GM12801 (cell line): ENCODE measurements around the gene SLC38A10.

Experiments
- TF ChIP-seq, protein P1 (sequence below): IDR thresholded peaks from one replicate; pipeline ENCODE4 v1.5.1; 2011; ENCODE audit warnings: control low read depth; ENCODE audit not compliant: insufficient read length; ENCODE audit errors: extremely low read depth

The SLC38A10 gene

DNA sequence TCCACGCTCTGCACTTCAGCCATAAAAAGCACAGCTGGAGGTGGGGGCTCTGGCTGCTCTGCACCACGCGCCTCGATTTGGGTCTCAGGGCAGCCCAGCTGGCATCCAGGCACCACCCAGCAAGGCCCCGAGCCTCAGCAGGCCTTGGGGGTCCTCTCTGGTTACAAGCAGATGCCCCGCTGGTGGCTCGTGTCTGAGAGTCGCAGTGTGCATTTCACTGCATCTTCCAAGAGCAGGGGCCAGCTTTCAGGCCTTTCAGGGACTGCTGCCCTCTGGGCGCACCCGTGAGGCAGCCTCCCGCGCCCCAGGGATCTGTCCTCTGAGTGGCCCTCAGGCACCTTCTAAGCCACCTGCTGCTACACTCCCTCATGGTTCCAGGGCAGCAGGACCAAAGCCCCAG, 30.5 kb downstream of the SLC38A10 start:
- TF ChIP-seq, protein P1, sequence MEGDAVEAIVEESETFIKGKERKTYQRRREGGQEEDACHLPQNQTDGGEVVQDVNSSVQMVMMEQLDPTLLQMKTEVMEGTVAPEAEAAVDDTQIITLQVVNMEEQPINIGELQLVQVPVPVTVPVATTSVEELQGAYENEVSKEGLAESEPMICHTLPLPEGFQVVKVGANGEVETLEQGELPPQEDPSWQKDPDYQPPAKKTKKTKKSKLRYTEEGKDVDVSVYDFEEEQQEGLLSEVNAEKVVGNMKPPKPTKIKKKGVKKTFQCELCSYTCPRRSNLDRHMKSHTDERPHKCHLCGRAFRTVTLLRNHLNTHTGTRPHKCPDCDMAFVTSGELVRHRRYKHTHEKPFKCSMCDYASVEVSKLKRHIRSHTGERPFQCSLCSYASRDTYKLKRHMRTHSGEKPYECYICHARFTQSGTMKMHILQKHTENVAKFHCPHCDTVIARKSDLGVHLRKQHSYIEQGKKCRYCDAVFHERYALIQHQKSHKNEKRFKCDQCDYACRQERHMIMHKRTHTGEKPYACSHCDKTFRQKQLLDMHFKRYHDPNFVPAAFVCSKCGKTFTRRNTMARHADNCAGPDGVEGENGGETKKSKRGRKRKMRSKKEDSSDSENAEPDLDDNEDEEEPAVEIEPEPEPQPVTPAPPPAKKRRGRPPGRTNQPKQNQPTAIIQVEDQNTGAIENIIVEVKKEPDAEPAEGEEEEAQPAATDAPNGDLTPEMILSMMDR: no peak

DNA sequence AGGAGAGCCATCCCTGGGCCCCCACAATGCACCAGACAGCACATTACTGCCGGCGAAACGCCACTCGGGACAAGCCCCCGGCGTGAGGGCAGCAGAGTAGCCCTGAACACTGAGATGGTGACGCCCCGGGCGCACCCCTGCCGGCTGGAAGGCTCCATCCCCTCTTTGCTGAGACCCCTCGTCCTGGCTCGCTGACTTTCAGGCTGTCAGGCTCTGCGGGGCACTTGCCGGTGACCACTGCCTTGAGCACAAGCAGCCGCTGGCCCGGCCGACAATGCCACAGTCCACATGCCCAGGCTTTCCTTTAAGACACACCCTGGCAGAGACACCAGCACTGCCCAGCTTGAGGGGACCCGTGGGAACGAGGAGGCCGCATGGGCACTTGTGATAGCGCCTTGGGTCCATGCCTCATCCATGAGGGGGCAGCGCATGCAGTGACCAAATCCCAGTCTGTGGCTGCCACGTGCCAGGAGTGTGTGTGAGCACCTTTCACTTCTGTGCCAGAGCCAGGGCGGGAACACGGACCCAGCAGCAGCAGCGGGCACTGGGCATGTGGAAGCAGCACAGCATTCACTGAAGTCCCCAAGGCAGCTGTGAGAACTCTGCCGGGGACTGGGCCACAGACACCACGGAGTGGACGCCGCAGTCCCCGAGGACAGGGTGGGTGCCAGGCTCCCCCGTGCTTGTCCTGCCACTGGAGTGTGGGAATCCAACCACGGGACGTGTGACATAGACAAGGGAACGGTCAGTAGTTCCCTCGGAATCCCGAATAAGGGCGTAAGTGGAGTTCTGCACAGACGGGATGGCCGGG, 31.5 kb downstream of the SLC38A10 start:
- TF ChIP-seq, protein P1: no peak

DNA sequence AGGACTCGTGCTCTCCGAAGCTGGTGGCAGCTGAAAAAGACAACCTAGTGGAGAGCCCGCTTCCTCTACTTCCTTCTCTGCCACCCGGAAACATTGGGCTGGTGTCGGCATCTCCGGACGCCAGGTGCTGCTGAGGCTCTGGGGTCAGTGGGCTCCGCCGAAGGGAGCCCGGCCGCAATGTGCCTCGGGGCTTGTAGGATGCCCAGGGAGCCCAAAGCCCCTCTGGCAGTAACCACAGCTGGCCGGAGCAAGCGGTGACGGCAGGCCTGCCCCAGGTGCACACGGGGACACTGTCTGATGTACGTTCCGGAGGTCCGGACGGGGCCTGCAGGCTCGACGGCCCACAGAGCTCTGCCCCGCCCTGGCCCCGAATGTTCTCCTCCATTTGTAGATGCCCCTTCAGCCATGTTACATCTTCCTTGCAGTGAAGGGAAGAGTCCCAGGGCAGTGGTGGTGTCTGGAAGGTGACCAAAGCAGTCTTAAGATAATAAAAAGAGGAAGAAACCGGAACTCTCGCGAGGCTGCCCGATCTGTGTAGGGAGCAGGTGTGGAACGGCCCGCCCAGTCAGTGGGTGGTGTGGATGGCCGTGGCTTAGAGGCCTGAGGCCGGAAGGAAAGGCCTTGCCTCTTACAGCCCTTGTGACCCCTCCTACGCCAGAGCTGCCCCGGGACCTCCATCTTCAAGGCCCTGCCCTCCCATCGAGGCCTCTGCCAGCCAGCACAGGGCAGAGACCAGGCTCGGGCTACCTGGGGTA, 33.3 kb downstream of the SLC38A10 start:
- TF ChIP-seq, protein P1: no peak

DNA sequence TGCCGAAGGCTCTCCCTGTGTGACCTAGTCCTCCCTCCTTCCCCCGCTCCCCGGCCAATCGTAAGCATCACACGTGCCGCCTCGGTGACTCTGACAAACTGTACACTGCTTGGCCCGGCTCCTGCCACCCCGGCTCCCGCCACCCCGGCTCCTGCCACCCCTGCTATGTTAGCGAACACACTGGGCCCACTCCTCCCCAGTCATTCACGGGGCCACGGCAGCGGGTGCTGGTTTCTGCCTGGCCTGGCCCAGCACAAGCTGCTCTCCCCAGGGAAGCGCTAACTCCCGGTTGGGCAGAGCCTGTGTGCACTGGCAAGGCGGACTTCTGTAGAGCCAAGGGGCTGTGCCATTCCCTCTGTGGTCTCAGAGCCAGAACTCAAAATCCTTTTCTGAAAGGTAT, 34.0 kb downstream of the SLC38A10 start:
- TF ChIP-seq, protein P1: no peak

DNA sequence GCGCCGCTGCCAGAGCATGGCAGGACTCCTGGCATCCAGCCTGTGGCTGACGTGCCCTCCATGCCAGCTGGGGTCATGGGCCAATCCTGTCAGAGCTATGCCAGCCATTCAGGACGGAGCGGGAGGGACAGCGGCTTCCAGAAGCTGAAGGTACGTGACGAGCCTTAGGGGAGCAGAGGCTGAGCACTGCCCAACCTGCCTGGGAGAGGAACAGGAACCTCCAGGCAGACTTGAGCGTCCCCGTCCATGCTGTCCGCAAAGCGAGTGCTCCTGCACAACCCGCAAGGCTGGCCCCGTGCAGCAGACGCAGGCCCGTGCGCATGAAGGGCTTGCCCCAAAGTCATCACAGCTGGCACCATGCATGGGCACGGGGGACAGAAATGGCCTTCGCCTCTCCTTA, 34.5 kb downstream of the SLC38A10 start:
- TF ChIP-seq, protein P1: no peak

DNA sequence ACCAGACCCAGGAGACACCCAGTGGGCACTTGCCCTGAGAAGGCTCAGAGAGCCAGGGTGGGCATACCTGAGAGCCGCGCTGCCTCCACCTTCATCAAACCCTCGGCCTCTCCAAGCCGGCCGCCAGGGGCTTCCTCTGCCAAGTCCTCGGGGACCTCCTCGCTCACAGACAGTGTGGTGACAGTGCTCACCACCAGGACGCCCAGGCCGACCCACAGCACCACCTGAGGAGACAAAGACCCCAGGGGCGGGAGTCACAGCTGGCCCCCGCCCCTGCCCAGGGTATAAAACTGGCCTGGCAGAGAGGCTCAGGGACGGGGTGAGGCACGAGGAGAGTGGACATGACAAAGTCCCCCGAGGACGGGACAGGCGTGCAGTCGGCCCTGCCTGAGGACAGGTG, 34.9 kb downstream of the SLC38A10 start:
- TF ChIP-seq, protein P1: no peak

DNA sequence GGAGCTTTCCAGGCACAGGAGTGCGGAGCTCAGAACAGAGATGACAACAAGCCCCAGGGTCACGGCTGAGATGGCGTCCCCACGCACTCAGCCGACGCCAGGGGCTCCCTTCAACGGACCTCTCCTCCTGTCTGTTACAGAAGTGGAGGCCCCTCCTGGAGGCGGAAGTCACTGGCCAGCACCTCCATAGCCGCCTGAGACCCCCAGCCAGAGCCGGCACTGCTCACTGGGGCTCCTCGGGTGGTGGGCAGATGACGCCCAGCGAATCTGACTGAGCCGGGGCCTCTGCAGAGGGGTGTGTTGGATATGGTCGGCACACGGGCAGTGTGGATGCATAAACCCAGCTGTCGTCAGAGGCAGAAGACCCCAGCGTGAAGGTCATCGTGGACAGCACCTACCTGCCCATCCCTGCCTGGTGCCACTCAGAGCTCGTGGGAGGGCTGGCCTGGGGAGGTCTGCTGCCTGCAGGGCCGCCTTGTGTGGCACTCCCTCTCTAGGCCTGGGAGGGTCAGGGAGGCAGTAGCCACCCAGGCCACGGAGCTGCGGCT, 36.0 kb downstream of the SLC38A10 start:
- TF ChIP-seq, protein P1: no peak
